HG02840 (cell line): ENCODE results near the gene TDRD12.
"Not testable (repeated sequence)": the region's sequence is repeated elsewhere in the genome, so short reads cannot be mapped to it uniquely, and the experiment has no call there.

Experiments used
- ATAC-seq: cut with Tn5 transposase; IDR thresholded peaks from one replicate; pipeline ENCODE4 v1.9.1; 2021; ENCODE audit warnings: mild to moderate bottlenecking, moderate library complexity, moderate number of reproducible peaks; ENCODE audit not compliant: unreplicated experiment, low FRiP score

The TDRD12 gene

DNA sequence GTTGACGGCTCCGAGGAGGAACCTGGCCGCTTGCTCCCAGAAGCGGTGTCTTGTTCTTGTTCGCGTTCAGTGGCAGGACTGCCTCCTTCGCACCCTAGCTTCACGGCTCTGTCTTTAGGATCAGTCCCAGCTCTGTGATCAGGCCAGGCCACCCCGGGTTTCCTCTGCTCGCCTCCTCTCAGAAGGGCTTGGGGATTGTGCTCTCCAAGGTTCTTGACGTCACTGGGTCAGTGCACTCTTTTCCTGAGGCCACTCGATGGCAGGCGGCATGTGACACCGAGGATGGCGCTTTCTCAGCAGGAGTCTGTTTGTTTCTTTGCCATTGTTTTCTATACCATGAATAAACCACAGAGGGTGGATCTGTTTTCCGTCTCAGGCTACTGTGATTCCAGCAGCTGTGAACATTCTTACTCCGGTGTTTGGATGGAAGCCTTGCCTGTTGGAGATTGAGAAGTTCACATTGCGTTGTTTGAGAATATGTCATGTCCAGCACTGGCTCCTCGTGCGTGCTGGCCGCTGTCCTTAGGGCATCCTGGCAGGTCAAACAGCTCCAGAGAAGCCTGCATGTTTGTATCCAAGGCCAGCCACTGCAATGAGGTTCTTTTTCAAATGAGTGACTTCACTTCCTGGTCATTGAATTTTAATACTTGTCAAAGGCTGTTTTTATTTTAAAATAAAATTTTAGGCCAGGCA is 105.5 kb downstream of the TDRD12 start:
- ATAC-seq, result no peak

DNA sequence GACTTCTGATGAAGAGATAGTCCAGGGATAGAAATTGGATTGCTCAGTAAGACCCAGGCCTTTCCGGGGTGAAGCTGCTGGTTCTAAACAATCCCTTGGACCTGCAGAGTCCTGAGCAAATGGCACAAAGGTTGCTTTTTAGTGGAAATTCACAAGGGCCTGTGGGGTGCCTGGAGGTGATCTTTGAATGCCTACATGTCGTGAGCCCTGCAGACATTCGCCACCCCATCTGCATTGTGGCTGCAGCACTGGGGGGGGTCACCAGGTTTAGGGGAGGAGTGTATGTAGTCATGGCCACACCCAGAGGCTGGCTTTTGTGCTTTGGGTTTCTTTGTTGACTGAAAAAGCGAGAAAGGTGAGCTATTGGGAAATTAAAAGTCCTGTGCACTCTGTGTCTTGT is 108.6 kb downstream of the TDRD12 start:
- ATAC-seq, result no peak

DNA sequence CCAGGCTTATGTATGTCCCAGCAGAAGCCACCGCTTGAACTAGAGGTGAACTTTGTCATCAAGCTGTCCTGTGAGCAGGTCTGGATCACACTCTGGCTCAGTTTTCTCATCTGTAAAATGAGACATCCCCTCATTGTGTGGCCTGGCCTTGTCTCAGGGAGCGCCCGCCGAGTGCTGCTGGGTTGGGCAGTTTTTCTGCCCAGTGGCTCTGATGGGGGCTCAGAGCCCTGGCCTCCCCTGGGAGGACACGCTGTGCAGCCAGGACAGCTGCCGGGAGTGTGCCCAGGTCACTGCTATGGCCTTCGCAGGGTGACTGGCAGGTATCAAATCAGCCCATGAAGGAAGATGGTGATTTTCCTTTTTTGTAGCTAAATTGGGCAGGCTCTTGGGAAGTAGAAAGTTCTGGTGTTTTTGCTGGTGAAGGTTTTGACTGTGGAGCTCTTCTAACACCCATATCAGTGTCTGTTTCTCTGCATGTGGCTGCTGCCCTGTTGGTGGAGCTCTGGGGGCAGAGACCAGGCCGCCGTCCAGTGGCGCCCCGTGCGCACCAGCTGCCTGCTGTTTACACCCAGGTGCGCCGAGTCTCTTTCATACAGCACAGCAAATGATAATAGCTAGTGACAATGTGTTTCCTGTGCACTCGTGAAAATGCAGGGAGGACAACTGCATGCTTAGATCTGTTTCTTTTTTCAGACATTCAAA is 109.2 kb downstream of the TDRD12 start:
- no peak for ATAC-seq

- ATAC-seq, result no peak
These were observed 109.9 kb downstream of the TDRD12 start for GRCh38 chr19:32829345-32829896.

- no peak for ATAC-seq
These were observed 110.9 kb downstream of the TDRD12 start for GRCh38 chr19:32830231-32831014.

DNA sequence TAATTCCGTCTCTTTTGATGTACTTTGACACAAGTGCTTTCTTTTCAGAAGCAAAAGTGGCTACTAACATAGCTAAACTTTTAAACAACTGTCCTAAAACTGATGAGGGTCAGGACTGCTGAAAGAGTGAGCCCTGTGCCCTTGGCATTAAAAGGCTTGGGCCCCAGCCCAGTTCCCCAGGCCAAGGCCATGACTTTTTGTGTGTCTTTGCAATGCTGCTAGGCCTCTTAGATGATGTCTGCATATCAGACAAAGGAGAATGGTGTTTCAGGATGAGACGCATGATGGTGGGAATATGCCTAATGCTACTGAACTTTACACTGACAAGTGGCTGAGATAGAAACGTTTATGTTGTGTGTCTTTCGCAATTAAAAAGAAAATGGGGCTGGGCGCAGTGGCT is 112.0 kb downstream of the TDRD12 start:
- ATAC-seq, result no peak

- ATAC-seq, result not testable (repeated sequence)
These were observed 112.5 kb downstream of the TDRD12 start for GRCh38 chr19:32832094-32832493.

DNA sequence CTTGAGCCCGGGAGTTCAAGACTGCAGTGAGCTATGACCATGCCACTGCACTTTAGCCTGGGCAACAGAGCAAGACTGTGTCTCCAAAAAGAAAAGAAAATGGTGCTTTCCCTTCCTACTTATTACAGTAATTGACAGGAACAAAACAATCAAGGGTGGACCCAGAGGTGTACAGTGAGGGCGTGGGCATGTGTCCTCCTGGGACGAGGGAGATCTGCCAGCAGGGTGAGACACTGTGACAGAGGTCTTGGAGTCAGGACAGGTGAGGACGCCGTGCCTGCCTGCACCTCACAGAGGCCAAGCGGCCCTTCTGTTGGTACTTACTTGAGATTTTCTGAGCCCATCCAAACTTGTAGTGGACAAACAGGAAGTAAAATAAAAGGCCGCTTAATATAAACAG is 113.3 kb downstream of the TDRD12 start:
- ATAC-seq, result not testable (repeated sequence)

DNA sequence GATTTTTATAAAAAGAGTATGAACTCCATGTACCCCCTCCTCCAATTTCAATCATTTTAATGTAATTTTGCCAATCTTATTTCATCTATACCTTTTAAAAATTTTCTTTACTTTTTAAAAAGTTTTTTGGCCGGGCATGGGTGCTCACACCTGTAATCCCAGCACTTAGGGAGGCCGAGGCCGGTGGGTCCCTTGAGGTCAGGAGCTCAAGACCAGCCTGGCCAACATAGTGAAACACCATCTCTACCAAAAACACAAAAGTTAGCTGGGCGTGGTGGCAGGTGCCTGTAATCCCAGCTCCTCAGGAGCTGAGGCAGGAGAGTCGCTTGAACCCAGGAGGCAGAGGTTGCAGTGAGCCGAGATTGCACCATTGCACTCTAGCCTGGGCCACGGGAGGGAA is 113.8 kb downstream of the TDRD12 start:
- not testable (repeated sequence) for ATAC-seq

DNA sequence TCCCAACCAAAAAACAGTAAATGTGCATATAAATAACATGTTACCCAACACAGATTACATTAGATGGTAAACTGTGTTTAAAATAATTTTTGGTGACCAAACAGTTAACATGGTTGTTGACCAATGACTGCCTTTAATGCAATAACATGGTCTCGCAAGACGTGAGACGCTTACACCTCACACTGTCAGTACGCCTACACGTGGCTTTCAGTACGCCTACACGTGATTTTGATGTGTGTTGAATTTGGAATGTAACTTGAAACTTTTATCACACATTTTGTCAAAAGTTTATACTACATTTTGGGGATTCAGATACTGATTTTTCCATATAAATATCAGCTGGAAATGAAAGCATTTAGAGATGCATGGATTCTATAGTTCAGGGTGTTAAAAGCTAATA is 118.0 kb downstream of the TDRD12 start:
- ATAC-seq, result no peak

DNA sequence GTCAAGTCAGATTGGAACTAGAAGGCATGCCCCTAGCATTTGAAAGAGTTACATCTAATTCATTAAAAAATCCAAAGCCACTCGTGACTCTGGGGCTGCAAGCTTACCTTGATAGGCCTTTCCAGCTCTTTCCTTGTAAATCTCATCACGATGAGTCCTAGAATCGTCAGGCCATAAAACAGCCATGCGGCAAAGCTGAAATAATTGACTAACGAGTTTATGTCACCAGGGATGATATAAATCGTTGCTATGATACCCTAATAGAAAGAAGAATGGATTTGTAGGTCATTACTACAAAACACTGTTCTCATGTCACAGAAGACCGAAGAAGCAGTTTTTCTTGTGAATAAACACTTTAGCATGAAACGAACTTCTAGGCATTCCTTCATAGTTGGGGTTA is 122.5 kb downstream of the TDRD12 start:
- no peak for ATAC-seq

DNA sequence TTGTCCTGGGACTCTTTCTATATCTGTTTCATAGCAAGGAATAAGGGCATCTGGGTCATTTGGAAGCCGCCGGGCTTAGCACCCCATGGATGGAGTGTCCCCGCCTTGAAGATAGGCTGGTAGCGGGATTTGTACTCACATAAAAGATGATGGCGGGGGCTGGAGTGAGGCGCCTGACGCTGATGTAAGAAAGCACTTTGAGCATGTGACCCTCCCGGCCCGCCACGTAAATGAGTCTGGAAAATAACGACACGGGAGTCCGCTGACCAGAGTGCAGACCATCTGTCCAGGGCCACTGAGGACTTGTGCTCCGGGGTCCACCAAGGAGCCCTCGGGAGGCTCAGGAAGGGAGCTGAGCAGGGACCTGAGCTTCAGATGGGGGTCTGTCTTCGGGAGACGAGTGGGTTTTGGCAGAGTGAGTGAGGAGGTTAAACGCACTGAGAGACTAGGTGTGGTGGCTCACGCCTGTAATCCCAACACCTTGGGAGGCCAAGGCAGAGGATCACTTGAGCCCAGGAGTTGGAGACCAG is 124.2 kb downstream of the TDRD12 start:
- no peak for ATAC-seq

DNA sequence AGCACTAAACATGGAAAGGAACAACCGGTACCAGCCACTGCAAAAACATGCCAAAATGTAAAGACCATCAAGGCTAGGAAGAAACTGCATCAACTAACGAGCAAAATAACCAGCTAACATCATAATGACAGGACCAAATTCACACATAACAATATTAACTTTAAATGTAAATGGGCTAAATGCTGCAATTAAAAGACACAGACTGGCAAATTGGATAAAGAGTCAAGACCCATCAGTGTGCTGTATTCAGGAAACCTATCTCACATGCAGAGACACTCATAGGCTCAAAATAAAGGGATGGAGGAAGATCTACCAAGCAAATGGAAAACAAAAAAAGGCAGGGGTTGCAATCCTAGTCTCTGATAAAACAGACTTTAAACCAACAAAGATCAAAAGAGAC is 128.5 kb downstream of the TDRD12 start:
- ATAC-seq, result not testable (repeated sequence)

DNA sequence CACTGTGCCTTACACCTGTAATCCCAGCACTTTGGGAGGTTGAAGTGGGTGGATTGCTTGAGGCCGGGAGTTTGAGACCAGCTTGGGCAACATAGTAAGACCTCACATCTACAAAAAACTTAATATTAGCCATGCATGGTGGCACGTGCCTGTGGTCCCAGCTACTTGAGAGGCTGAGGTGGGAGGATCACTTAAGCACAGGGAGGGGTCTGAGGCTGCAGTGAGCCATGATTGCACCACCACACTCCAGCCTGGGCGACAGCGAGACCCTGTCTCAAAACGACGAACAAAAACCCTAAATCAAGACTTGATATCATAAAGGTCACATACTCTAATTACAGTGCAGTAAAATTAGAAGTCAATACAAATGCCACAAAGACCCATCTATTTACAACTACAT is 132.6 kb downstream of the TDRD12 start:
- ATAC-seq, result no peak

GRCh38 chr19:32856818-32857217 is 137.3 kb downstream of the TDRD12 start:
- not testable (repeated sequence) for ATAC-seq

- no peak for ATAC-seq
These were observed 138.0 kb downstream of the TDRD12 start for GRCh38 chr19:32857584-32857983.

DNA sequence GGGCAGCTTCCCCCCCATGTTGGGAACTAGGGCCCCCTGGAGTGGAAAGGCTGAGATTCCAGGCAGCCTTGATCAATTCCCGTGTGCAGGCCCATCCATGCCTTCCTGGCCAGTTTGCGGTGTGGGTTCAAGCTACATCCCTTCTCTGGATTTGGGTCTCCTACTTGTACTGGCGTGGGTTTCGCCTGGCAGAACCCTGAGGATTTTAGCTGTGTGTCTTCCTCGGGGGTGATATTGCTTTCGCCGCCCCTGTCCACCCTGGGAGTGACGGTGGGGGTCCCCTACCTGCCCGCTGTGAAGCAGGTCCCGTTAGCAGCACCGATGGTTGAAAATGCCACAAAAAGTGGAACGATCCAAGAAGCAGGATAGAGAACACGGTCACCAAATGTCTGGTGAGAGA is 138.6 kb downstream of the TDRD12 start:
- ATAC-seq, result no peak

GRCh38 chr19:32858559-32858958 is 139.0 kb downstream of the TDRD12 start:
- ATAC-seq, result no peak

DNA sequence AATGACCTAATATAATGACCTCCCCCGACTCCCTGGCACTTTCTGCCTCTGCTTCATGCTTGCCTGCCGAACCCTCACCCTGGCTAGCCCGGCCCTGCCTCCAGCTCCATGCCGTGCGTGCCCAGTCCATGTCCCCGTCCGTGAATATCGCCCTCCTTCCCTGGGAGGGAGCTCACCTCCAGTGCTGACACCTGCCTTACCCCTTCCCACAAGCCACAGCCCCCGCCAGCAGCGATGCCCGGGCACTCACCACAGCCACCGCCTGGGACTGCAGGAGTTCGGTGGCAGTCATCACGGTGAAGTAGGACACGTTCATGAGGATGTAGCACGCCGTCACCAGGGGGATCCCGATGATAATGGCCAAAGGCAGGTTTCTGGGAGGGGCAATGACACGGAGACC is 140.0 kb downstream of the TDRD12 start:
- no peak for ATAC-seq

DNA sequence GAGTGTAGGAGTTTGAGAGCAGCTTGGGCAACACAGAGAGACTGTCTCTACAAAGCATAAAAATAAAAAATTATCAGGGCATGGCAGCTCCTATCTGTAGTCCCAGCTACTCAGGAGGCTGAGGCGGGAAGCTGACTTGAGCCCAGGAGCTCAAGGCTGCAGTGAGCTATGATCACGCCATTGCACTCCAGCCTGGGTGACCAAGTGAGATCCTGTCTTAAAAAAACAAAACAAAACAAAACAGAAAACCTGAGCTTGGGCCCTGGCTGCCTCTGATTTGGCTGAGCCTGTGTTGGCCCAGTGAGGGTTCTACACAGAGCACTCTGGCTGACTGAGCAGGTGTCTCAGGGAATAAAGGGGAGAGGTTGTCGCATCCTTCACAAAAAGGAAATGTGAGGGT is 142.0 kb downstream of the TDRD12 start:
- no peak for ATAC-seq

GRCh38 chr19:32862173-32862572 is 142.6 kb downstream of the TDRD12 start:
- ATAC-seq, result no peak
